GM04504 (cell line): Measurements from ENCODE around the gene C6orf89.
"Not testable (repeated sequence)": the region's sequence is repeated elsewhere in the genome, so short reads cannot be mapped to it uniquely, and the experiment has no call there.

Experiments used
- DNase-seq: peaks from one replicate; pipeline ENCODE4 v3.0.0-alpha.2; 2012; ENCODE audit warnings: low read depth

Gene C6orf89

GRCh38 chr6:36924778-36925374, 39.1 kb downstream of the C6orf89 start:
- DNase-seq: no peak

GRCh38 chr6:36925809-36926208, 40.1 kb downstream of the C6orf89 start:
- no peak for DNase-seq

GRCh38 chr6:36926708-36927513, 41.2 kb downstream of the C6orf89 start:
- DNase-seq: no peak

GRCh38 chr6:36927691-36928546, 42.2 kb downstream of the C6orf89 start:
- DNase-seq: no peak

- no peak for DNase-seq
These were observed 42.8 kb downstream of the C6orf89 start for GRCh38 chr6:36928547-36928918.

GRCh38 chr6:36929152-36929551, 43.4 kb downstream of the C6orf89 start:
- no peak for DNase-seq

GRCh38 chr6:36929607-36930006, 43.9 kb downstream of the C6orf89 start:
- DNase-seq: peak; percentile 20

GRCh38 chr6:36930483-36930882, 44.7 kb downstream of the C6orf89 start:
- no peak for DNase-seq

- DNase-seq: no peak
These were observed 47.4 kb downstream of the C6orf89 start for GRCh38 chr6:36933102-36933501.

GRCh38 chr6:36933519-36933918, 47.8 kb downstream of the C6orf89 start:
- no peak for DNase-seq

GRCh38 chr6:36934901-36935300, 49.1 kb downstream of the C6orf89 start:
- no peak for DNase-seq

- no peak for DNase-seq
These were observed 51.1 kb downstream of the C6orf89 start for GRCh38 chr6:36936824-36937223.

- no peak for DNase-seq
These were observed 52.1 kb downstream of the C6orf89 start for GRCh38 chr6:36937896-36938295.

GRCh38 chr6:36938536-36938935, 52.8 kb downstream of the C6orf89 start:
- DNase-seq: no peak

- DNase-seq: not testable (repeated sequence)
These were observed 53.3 kb downstream of the C6orf89 start for GRCh38 chr6:36939005-36939404.

GRCh38 chr6:36940027-36940426, 54.3 kb downstream of the C6orf89 start:
- DNase-seq: no peak

GRCh38 chr6:36941561-36941960, 55.8 kb downstream of the C6orf89 start:
- DNase-seq: not testable (repeated sequence)

GRCh38 chr6:36942329-36942728, 56.6 kb downstream of the C6orf89 start:
- not testable (repeated sequence) for DNase-seq

GRCh38 chr6:36944650-36945049, 58.9 kb downstream of the C6orf89 start:
- no peak for DNase-seq

GRCh38 chr6:36945301-36945700, 59.5 kb downstream of the C6orf89 start:
- DNase-seq: no peak

- DNase-seq: no peak
These were observed 60.8 kb downstream of the C6orf89 start for GRCh38 chr6:36946526-36946925.

GRCh38 chr6:36947570-36948351, 62.0 kb downstream of the C6orf89 start:
- DNase-seq: no peak
